Tibial nerve (tissue), 4 donors: ENCODE data around the gene FLT3. TPM values are rescaled to one million over a fixed set of nuclear protein-coding genes. Genes with fewer than 3 reads are reported as not detected.
"Not testable (repeated sequence)": the region's sequence is repeated elsewhere in the genome, so short reads cannot be mapped to it uniquely, and the experiment has no call there.

Experiments
- DNase-seq, 2 donors: peaks; one replicate each; pipeline ENCODE4 v3.0.0-alpha.2; 2019; ENCODE audit warnings: low spot score in 2 of 2
- H3K27ac ChIP-seq, 4 donors: fragments of 200-600 bp; sonication (generic) in 3 of 4; one replicate each; pipeline ENCODE4 v1.5.1; 2017 to 2019; ENCODE audit warnings: mild to moderate bottlenecking in 1 of 4
- H3K27me3 ChIP-seq, 2 donors: fragments of 200-600 bp; sonication (generic) in 1 of 2; one replicate each; pipeline versions ENCODE4 v1.5.1 to v1.6.0; 2017 to 2019
- H3K36me3 ChIP-seq, 3 donors: fragments of 200-600 bp; sonication (generic); one replicate each; pipeline ENCODE4 v1.5.1; 2018 to 2019
- H3K4me1 ChIP-seq, 4 donors: fragments of 200-600 bp; sonication (generic) in 3 of 4; one replicate each; pipeline ENCODE4 v1.5.1; 2017 to 2019
- H3K4me3 ChIP-seq, 4 donors: fragments of 200-600 bp; sonication (generic) in 3 of 4; one replicate each; pipeline ENCODE4 v1.5.1; 2017 to 2019; ENCODE audit warnings: mild to moderate bottlenecking in 1 of 4, moderate library complexity in 1 of 4
- H3K9me3 ChIP-seq, 4 donors: fragments of 200-600 bp; sonication (generic) in 3 of 4; one replicate each; pipeline ENCODE4 v1.5.1; 2017 to 2019
- EP300 ChIP-seq, 2 donors: sonication (generic); formaldehyde crosslinking; IDR thresholded peaks; one replicate each; pipeline ENCODE4 v1.6.1; 2017; ENCODE audit warnings: antibody characterized with exemption in 2 of 2, mild to moderate bottlenecking in 1 of 2
- POLR2A ChIP-seq, 2 donors: fragments of 450-650 bp; IDR thresholded peaks; one replicate each; pipeline ENCODE4 v1.6.1; 2017; ENCODE audit warnings: antibody characterized with exemption in 2 of 2, mild to moderate bottlenecking in 2 of 2, moderate library complexity in 2 of 2
- WGBS, 2 donors: methylation state at CpG; one replicate each; pipeline ENCODE4 v1.1.5; 2018; 5-methylcytosine and 5-hydroxymethylcytosine counted together
- total RNA-seq, 4 donors: library from RNA; depleted of rRNA; stranded (reverse); fragments of >200 nt; gene quantifications; one replicate each; pipeline ENCODE4 v1.1.0, GENCODE V29; 2016
- TF ChIP-seq, protein P1 (sequence below), 5 experiments: fragments of 200-600 bp in 3 of 5; fragments of 450-650 bp in 2 of 5; sonication (generic) in 3 of 5; IDR thresholded peaks; one replicate each; pipeline ENCODE4 v1.5.1; 2016 to 2019; ENCODE audit warnings: antibody characterized with exemption in 5 of 5, mild to moderate bottlenecking in 3 of 5, moderate library complexity in 2 of 5

FLT3 gene
- total RNA-seq, 4 donors from 2014 or later = 0.20 to 0.42 (median 0.22) TPM; not detected in 1

- Histone ChIP-seq H3K4me3 (no peak overlapping the region), H3K27ac (no peak overlapping the region), H3K36me3 (no peaks in the 10 kb centered on the region), H3K27me3 (peaks cover 0 to 16% of the 10 kb centered on the region in 2 donors), H3K9me3 (no peaks in the 10 kb centered on the region), H3K4me1 (no peaks in the 10 kb centered on the region)
- no peak for DNase-seq
- WGBS, 2 donors = 89 to 94% methylated on average over 1 of the region's 1 CpG
- TF ChIP-seq, protein P1, sequence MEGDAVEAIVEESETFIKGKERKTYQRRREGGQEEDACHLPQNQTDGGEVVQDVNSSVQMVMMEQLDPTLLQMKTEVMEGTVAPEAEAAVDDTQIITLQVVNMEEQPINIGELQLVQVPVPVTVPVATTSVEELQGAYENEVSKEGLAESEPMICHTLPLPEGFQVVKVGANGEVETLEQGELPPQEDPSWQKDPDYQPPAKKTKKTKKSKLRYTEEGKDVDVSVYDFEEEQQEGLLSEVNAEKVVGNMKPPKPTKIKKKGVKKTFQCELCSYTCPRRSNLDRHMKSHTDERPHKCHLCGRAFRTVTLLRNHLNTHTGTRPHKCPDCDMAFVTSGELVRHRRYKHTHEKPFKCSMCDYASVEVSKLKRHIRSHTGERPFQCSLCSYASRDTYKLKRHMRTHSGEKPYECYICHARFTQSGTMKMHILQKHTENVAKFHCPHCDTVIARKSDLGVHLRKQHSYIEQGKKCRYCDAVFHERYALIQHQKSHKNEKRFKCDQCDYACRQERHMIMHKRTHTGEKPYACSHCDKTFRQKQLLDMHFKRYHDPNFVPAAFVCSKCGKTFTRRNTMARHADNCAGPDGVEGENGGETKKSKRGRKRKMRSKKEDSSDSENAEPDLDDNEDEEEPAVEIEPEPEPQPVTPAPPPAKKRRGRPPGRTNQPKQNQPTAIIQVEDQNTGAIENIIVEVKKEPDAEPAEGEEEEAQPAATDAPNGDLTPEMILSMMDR (IDR thresholded peaks at IDR 0.05) = no peak
- TF ChIP-seq EP300 (IDR thresholded peaks at IDR 0.05) (no peak), POLR2A (IDR thresholded peaks at IDR 0.05) (no peak)
These were observed 86.9 kb downstream of the FLT3 start for GRCh38 chr13:28013482-28013881.

- Histone ChIP-seq H3K9me3 (no peaks in the 10 kb centered on the region), H3K36me3 (no peaks in the 10 kb centered on the region), H3K4me3 (no peak overlapping the region), H3K27me3 (peaks cover 0 to 16% of the 10 kb centered on the region in 2 donors), H3K4me1 (no peaks in the 10 kb centered on the region), H3K27ac (no peak overlapping the region)
- TF ChIP-seq, protein P1 (IDR thresholded peaks at IDR 0.05) = no peak
- TF ChIP-seq POLR2A (IDR thresholded peaks at IDR 0.05) (no peak), EP300 (IDR thresholded peaks at IDR 0.05) (no peak)
- no peak for DNase-seq
These were observed 87.5 kb downstream of the FLT3 start for GRCh38 chr13:28012896-28013295.

DNA sequence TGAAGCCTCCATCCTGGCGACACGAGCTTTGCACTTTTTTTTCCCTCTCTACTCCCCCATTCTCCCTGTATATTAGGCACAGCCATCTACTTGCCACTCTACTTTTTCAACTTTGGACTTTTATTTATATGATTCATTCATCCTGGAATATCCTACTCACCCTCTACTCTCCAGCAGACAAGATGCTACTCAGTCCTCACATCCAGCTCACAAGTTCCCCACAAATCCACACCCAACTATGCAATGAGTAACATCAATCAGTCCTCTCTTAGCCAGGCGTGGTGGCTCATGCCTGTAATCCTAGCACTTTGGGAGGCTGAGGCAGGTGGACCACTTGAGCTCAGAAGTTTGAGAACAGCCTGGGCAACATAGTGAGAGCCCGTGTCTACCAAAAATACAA lies 88.0 kb downstream of the FLT3 start:
- no peak for TF ChIP-seq EP300 (IDR thresholded peaks at IDR 0.05)
- TF ChIP-seq, protein P1 (IDR thresholded peaks at IDR 0.05) = no peak
- TF ChIP-seq POLR2A (IDR thresholded peaks at IDR 0.05) = no peak
- WGBS, 2 donors = 83 to 84% methylated on average over 4 of the region's 4 CpGs

GRCh38 chr13:28010046-28010445 lies 90.3 kb downstream of the FLT3 start:
- Histone ChIP-seq H3K27ac (no peak overlapping the region), H3K27me3 (peaks cover 0 to 16% of the 10 kb centered on the region in 2 donors)

More for the DNA sequence above, 88.0 kb downstream of the FLT3 start:
- DNase-seq = no peak
- H3K9me3 ChIP-seq = no peaks in the 10 kb centered on the region
- H3K27me3 ChIP-seq = peaks cover 0 to 16% of the 10 kb centered on the region in 2 donors
- H3K4me3 ChIP-seq = no peak overlapping the region
- no peaks in the 10 kb centered on the region for H3K4me1 ChIP-seq
- H3K27ac ChIP-seq = no peak overlapping the region
- H3K36me3 ChIP-seq = no peaks in the 10 kb centered on the region

GRCh38 chr13:28005016-28005415 lies 95.4 kb downstream of the FLT3 start:
- not testable (repeated sequence) for H3K36me3 ChIP-seq, H3K4me3 ChIP-seq, H3K27ac ChIP-seq, H3K27me3 ChIP-seq, DNase-seq, H3K9me3 ChIP-seq, H3K4me1 ChIP-seq
- 93 to 94% methylated on average over 13 of the region's 13 CpGs for WGBS, 2 donors

More at GRCh38 chr13:28010046-28010445, 90.3 kb downstream of the FLT3 start:
- no peaks in the 10 kb centered on the region for H3K9me3 ChIP-seq
- no peaks in the 10 kb centered on the region for H3K4me1 ChIP-seq
- DNase-seq = no peak
- no peak overlapping the region for H3K4me3 ChIP-seq
- H3K36me3 ChIP-seq = no peaks in the 10 kb centered on the region
- TF ChIP-seq, protein P1 (IDR thresholded peaks at IDR 0.05) = no peak
- TF ChIP-seq POLR2A (IDR thresholded peaks at IDR 0.05) (no peak), EP300 (IDR thresholded peaks at IDR 0.05) (no peak)
- 56 to 62% methylated on average over 5 of the region's 5 CpGs for WGBS, 2 donors
